GM10266 (cell line): Measurements from ENCODE around the gene JPT1.
"Not testable (repeated sequence)": the region's sequence is repeated elsewhere in the genome, so short reads cannot be mapped to it uniquely, and the experiment has no call there.

Source experiments
- DNase-seq: peaks from one replicate; pipeline ENCODE4 v3.0.0; 2012; ENCODE audit errors: extremely low spot score
- TF ChIP-seq, protein P1 (sequence below): IDR thresholded peaks from 2 replicates; pipeline ENCODE4 v1.5.1; 2012; ENCODE audit warnings: mild to moderate bottlenecking, low read depth; ENCODE audit not compliant: control insufficient read depth, insufficient read depth; ENCODE audit errors: missing control alignments

JPT1 gene

DNA sequence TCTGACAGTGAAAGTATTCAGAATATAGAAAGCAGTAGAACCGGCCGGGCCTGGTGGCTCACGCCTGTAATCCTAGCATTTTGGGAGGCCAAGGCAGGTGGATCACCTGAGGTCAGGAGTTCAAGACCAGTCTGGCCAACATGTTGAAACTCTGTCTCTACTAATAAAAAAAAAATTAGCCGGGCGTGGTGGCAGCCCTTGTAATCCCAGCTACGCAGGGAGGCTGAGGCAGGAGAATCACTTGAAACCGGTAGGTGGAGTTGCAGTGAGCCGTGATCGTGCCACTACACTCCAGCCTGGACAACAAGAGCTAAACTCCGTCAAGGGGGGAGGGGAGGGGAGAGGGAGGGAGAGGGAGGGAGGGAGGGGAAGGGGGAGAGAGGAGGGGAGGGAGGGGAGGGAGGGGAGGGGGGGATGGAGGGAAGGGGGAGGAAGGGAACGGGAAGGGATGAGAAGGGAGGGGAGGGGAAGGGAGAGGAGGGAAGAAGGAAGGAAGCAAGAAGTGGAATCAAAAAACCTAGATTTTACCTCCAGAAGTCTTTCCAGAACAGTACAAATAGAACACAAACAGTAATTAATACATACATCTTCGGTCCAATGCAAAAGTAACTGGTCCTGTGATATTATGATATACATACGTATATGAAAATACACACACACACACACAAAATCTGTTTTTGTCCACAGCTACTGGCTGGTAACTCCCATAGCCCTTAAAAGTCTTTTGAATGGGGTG, 11.9 kb downstream of the JPT1 start:
- TF ChIP-seq, protein P1, sequence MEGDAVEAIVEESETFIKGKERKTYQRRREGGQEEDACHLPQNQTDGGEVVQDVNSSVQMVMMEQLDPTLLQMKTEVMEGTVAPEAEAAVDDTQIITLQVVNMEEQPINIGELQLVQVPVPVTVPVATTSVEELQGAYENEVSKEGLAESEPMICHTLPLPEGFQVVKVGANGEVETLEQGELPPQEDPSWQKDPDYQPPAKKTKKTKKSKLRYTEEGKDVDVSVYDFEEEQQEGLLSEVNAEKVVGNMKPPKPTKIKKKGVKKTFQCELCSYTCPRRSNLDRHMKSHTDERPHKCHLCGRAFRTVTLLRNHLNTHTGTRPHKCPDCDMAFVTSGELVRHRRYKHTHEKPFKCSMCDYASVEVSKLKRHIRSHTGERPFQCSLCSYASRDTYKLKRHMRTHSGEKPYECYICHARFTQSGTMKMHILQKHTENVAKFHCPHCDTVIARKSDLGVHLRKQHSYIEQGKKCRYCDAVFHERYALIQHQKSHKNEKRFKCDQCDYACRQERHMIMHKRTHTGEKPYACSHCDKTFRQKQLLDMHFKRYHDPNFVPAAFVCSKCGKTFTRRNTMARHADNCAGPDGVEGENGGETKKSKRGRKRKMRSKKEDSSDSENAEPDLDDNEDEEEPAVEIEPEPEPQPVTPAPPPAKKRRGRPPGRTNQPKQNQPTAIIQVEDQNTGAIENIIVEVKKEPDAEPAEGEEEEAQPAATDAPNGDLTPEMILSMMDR: no peak
- no peak for DNase-seq

DNA sequence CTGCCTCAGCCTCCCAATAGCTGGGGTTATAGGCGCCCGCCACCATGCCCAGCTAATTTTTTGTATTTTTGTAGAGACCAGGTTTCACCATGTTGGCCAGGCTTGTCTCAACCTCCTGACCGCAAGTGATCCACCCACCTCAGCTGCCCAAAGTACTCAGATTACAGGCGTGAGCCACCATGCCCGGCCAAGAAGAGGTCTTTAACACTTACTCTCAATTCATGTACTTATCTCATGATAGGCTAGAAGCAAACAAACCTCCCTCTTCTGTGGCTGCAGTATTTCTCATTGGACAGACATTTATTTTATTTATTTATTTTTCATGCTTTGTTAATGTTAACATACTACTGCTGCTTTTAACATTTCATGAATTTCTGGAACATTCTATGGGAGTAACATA, 15.8 kb downstream of the JPT1 start:
- DNase-seq: no peak
- TF ChIP-seq, protein P1: no peak

DNA sequence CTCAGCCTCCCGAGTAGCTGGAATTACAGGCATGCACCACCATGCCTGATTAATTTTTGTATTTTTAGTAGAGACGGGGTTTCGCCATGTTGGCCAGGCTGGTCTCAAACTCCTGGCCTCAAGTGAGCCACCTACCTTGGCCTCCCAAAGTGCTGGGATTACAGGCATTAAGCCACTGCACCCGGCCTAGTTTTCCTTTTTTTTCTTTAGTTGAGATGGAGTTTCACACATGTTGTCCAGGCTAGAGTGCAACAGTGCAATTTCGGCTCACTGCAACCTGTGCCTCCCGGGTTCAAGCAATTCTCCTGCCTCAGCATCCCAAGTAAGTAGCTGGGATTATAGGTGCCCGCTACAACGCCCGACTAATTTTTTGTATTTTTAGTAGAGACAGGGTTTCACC, 16.6 kb downstream of the JPT1 start:
- DNase-seq: not testable (repeated sequence)

DNA sequence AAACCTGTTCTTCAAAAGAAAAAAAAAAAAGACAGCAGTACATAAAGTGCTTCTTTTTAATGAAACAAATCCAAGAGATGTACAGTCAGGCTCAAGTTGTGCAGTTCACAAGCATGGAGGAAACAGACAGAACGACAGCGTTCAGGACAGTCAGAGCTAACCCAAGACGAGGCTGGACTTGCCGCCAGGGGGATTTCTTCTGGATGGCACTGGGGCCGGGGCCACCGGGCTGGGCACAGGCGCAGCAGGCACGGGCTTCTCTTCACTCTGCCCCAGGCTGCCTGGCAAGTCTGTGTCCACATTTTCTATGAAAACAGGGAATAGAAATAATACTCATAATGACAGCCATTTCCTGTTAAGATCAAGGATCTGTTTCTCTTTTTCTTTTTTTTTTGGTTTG, 18.4 kb downstream of the JPT1 start:
- TF ChIP-seq, protein P1: no peak
- no peak for DNase-seq

DNA sequence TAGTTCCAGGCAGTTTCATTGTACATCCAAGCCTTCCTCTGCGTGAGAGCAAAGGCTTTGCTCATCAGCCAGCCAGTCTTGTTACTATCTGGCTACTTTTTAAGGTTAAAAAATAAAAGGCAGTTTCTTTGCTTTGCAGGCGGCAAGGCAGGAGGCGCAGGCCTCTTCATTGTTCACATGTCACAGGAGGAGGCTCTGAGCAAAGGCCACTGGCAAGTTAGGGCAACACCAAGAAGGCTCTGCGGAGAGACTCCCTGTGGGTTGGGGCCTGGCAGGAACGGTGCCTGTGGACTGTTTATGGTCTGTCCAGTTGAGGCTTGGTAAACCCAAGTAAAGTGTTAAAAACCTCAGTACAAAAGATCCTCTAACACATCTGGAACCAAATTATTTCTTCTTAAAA, 18.9 kb downstream of the JPT1 start:
- no peak for DNase-seq

DNA sequence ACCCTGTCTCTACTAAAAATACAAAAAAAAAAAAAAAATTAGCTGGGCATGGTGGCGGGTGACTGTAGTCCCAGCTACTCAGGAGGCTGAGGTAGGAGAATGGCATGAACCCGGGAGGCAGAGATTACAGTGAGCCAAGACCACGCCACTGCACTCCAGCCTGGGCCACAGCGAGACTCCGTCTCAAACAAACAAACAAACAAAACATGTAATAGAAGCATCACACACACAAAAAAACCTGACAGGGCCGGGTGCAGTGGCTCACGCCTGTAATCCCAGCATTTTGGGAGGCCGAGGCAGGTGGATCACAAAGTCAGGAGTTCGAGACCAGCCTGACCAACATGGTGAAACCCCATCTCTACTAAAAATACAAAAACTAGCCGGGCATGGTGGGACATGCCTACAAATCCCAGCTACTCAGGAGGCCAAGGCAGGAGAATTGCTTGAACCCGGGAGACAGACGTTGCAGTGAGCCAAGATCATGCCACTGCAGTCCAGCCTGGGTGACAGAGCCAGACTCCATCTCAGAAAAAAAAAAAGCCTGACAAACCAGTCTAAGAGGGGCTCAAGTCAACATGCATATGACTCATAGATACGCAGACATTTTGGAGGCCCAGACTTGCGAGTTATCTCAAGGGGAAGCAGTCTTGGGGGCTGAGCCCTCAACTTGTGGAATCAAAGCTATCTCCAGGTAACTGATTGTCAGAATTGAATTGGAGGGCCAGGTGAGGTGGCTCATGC, 20.5 kb downstream of the JPT1 start:
- DNase-seq: not testable (repeated sequence)

More for the DNA sequence above, 18.9 kb downstream of the JPT1 start:
- TF ChIP-seq, protein P1: no peak

DNA sequence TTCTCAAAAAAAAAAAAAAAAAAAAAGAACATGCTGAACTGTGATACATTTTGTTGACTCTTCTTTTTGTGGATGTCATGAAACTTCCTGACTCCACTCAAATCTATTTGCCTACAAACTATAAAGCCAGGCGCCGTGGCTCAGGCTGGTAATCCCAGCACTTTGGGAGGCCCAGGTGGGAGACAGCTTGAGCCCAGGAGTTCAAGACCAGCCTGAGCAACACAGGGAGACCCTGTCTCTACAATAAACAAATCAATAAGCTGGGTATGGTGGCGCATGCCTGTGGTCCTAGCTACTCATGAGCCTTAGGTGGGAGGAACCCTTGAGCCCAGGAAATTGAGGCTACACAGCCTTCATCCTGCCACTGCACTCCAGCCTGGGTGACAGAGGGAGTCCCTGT, 21.3 kb downstream of the JPT1 start:
- DNase-seq: no peak
- TF ChIP-seq, protein P1: no peak

DNA sequence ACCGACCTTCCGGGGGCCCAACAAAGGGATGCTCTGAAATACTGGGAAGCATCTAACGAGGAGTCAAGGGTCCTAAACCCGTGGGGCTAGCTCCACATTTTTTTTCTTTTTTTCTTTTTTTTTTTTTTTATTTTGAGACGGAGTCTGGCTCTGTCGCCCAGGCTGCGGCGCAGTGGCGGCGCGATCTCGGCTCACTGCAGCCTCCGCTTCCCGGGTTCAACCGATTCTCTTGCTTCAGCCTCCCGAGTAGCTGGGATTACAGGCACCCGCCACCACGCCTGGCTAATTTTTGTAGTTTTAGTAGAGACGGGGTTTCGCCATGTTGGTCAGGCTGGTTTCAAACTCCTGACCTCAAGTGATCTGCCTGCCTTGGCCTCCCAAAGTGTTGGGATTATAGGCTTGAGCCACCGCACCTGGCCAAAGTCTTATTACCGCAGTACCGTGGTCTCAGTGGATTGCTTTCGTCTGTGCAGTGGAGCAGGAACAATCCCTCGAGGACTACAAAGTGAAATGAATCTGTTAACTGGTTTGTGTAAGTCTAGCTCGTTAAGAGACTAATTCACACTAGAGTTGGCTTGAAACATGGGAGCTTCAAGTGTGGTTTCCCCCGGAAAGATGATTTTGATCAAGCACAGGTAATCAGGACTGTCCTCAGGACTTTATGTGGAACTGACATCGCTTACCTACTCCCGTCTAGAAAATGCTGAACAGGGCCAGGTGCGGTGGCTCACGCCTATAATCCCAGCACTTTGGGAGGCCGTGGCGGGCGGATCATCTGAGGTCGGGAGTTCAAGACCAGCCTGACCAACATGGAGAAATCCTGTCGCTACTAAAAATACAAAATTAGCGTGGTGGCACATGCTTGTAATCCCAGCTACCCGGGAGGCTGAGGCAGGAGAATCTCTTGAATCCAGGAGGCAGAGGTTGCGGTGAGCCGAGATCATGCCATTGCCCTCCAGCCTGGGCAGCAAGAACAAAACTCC, 22.0 kb downstream of the JPT1 start:
- not testable (repeated sequence) for DNase-seq
